HepG2 (cell line): ENCODE data around the gene SKIL. TPM values are rescaled to one million over a fixed set of nuclear protein-coding genes. Genes with fewer than 3 reads are reported as not detected.

Experiments
- AKAP8 ChIP-seq: sonication (generic); formaldehyde crosslinking; IDR thresholded peaks from 2 replicates; pipeline ENCODE4 v1.5.1; 2020; ENCODE audit warnings: mild to moderate bottlenecking, missing genetic modification reagents
- ATF1 ChIP-seq: IDR thresholded peaks from 2 replicates; pipeline ENCODE4 v1.6.1; 2016; ENCODE audit warnings: mild to moderate bottlenecking, control low read depth
- HMG20A ChIP-seq: IDR thresholded peaks from 2 replicates; pipeline ENCODE4 v1.6.1; 2016; ENCODE audit warnings: borderline replicate concordance
- HOXA3 ChIP-seq: sonication (generic); formaldehyde crosslinking; IDR thresholded peaks from 2 replicates; pipeline ENCODE4 v1.5.0; 2020; ENCODE audit warnings: missing genetic modification reagents
- KLF15 ChIP-seq: sonication (generic); formaldehyde crosslinking; IDR thresholded peaks from 2 replicates; pipeline ENCODE4 v1.8.1; 2023; ENCODE audit warnings: borderline replicate concordance, mild to moderate bottlenecking, inconsistent platforms, missing genetic modification reagents, mixed read lengths
- NR2F6 ChIP-seq, 2 experiments: IDR thresholded peaks; 2 replicates each; pipeline ENCODE4 v1.6.1; 2016; ENCODE audit warnings: antibody characterized with exemption in 1 of 2, mild to moderate bottlenecking in 1 of 2
- SOX13 ChIP-seq, 3 experiments: fragments of 450-650 bp in 1 of 3; sonication (generic) in 1 of 3; formaldehyde crosslinking in 1 of 3; IDR thresholded peaks in 2 of 3; conservative IDR thresholded peaks in 1 of 3; 2 replicates each; pipeline versions ENCODE4 v1.5.0 to v1.6.1; 2016 to 2020; ENCODE audit warnings: antibody characterized with exemption in 1 of 3, mild to moderate bottlenecking in 1 of 3, missing compliant biosample characterization in 1 of 3, missing genetic modification reagents in 1 of 3, moderate library complexity in 1 of 3
- TBP ChIP-seq: sonication (generic); formaldehyde crosslinking; IDR thresholded peaks from 2 replicates; pipeline ENCODE4 v1.5.0; 2020; ENCODE audit warnings: missing genetic modification reagents
- ZFY ChIP-seq: sonication (generic); formaldehyde crosslinking; IDR thresholded peaks from 2 replicates; pipeline ENCODE4 v1.4.0; 2020; ENCODE audit warnings: missing genetic modification reagents
- ZKSCAN5 ChIP-seq: sonication (generic); formaldehyde crosslinking; IDR thresholded peaks from 2 replicates; pipeline ENCODE4 v1.5.1; 2020; ENCODE audit warnings: mild to moderate bottlenecking, missing genetic modification reagents
- ZMYM2 ChIP-seq: sonication (generic); formaldehyde crosslinking; IDR thresholded peaks from 2 replicates; pipeline ENCODE4 v1.8.0; 2022; ENCODE audit warnings: mild to moderate bottlenecking, missing genetic modification reagents
- ZMYM4 ChIP-seq: sonication (generic); formaldehyde crosslinking; IDR thresholded peaks from 2 replicates; pipeline ENCODE4 v1.8.1; 2023; ENCODE audit warnings: mild to moderate bottlenecking, missing genetic modification reagents
- ZNF510 ChIP-seq: sonication (generic); formaldehyde crosslinking; IDR thresholded peaks from 2 replicates; pipeline ENCODE4 v1.4.0; 2020; ENCODE audit warnings: low read depth, mild to moderate bottlenecking, missing genetic modification reagents
- ZNF598 ChIP-seq: sonication (generic); formaldehyde crosslinking; IDR thresholded peaks from 2 replicates; pipeline ENCODE4 v1.5.1; 2020; ENCODE audit warnings: mild to moderate bottlenecking, missing genetic modification reagents, borderline replicate concordance
- polyA plus RNA-seq, 8 experiments: library from polyadenylated mRNA; depleted of rRNA in 3 of 8; stranded (reverse) in 7 of 8; unstranded in 1 of 8; fragments of >200 nt; fragmentation: Illumina TruSeq in 4 of 8; extraction: Trizol in 4 of 8; gene quantifications; 2 replicates each; pipeline versions ENCODE4 v1.2.1 to v1.2.3, GENCODE V29; 2011 to 2016; ENCODE audit warnings: low read depth in 4 of 8, missing spikeins in 1 of 8, mixed read lengths in 1 of 8; ENCODE audit not compliant: insufficient read depth in 1 of 8
- total RNA-seq, 5 experiments: library from RNA; depleted of rRNA; stranded (reverse); fragments of >200 nt; fragmentation: Illumina TruSeq; extraction: Trizol; gene quantifications; 2 replicates each; pipeline ENCODE4 v1.2.3, GENCODE V29; 2016; ENCODE audit warnings: low read depth in 1 of 5
- TF ChIP-seq, protein P1 (sequence below): sonication (generic); formaldehyde crosslinking; IDR thresholded peaks from 2 replicates; pipeline ENCODE4 v1.5.1; 2020; ENCODE audit warnings: mild to moderate bottlenecking, missing genetic modification reagents, moderate library complexity
- TF ChIP-seq, protein P2 (sequence below): sonication (generic); formaldehyde crosslinking; IDR thresholded peaks from 2 replicates; pipeline ENCODE4 v1.8.1; 2023; ENCODE audit warnings: mild to moderate bottlenecking, inconsistent platforms, moderate library complexity, missing genetic modification reagents, borderline replicate concordance
- TF ChIP-seq, protein P3 (sequence below): sonication (generic); formaldehyde crosslinking; IDR thresholded peaks from 2 replicates; pipeline ENCODE4 v1.8.1; 2023; ENCODE audit warnings: missing genetic modification reagents, mild to moderate bottlenecking, borderline replicate concordance
- TF ChIP-seq, protein P4 (sequence below): sonication (generic); formaldehyde crosslinking; IDR thresholded peaks from 2 replicates; pipeline ENCODE4 v1.4.0; 2020; ENCODE audit warnings: mild to moderate bottlenecking, missing genetic modification reagents
- TF ChIP-seq, protein P5 (sequence below): IDR thresholded peaks from 2 replicates; pipeline ENCODE4 v1.6.1; 2016; ENCODE audit warnings: low read depth

SKIL gene
- total and polyA plus RNA-seq, 2 of the 13 experiments (the other 11 are each of a cell fraction or from before 2014, with no cell fraction given) = 5.2 to 20.7 TPM

DNA sequence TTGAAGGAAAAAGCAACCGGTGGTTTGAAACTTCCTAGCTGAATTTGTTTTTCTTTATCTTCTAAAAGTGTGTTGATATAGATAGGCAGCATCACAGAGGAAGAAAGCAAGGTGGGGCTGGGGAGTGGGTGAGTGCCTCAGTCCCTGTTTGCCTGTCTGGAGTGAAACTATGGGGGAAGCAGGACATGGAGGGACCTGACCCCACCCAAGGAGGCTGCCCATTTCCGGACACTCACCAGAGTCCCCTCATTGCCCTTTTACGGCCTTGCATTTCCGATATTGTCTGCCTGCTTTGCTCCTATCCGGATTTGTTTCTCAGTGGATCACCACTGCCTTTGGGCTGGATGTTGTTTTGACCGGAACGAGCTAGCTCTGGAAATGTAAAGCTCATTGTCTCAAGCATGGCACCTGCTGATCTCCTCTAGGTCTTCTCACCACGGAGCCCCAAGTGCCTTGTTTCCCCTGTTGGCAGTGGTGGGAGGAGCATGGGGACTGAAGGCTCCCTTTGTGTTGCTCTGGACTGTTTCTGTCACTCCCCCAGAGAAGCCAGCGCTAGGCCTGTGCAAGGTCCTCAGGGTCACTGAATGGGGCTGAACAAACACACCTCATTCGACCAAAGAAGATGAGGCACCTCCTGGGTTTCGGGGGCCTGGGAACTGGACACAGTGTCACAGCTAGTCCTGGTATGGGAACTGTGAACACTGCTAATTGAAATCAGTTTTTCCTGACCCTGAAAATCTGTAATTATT lies 68.2 kb downstream of the SKIL start (continued):
- TF ChIP-seq, protein P1, sequence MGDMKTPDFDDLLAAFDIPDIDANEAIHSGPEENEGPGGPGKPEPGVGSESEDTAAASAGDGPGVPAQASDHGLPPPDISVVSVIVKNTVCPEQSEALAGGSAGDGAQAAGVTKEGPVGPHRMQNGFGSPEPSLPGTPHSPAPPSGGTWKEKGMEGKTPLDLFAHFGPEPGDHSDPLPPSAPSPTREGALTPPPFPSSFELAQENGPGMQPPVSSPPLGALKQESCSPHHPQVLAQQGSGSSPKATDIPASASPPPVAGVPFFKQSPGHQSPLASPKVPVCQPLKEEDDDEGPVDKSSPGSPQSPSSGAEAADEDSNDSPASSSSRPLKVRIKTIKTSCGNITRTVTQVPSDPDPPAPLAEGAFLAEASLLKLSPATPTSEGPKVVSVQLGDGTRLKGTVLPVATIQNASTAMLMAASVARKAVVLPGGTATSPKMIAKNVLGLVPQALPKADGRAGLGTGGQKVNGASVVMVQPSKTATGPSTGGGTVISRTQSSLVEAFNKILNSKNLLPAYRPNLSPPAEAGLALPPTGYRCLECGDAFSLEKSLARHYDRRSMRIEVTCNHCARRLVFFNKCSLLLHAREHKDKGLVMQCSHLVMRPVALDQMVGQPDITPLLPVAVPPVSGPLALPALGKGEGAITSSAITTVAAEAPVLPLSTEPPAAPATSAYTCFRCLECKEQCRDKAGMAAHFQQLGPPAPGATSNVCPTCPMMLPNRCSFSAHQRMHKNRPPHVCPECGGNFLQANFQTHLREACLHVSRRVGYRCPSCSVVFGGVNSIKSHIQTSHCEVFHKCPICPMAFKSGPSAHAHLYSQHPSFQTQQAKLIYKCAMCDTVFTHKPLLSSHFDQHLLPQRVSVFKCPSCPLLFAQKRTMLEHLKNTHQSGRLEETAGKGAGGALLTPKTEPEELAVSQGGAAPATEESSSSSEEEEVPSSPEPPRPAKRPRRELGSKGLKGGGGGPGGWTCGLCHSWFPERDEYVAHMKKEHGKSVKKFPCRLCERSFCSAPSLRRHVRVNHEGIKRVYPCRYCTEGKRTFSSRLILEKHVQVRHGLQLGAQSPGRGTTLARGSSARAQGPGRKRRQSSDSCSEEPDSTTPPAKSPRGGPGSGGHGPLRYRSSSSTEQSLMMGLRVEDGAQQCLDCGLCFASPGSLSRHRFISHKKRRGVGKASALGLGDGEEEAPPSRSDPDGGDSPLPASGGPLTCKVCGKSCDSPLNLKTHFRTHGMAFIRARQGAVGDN (CRISPR knock-in tag) = peak; percentile 77
- TF ChIP-seq TBP (CRISPR knock-in tag) (no peak), ZNF510 (CRISPR knock-in tag) (no peak), KLF15 (CRISPR knock-in tag) (no peak), ZMYM2 (CRISPR knock-in tag) (no peak), ZKSCAN5 (CRISPR knock-in tag) (no peak; the same call in 1 of the 2 replicates), HOXA3 (CRISPR knock-in tag) (peak; percentile 68; the same call in 1 of the 2 replicates), NR2F6 (IDR thresholded peaks at IDR 0.05) (peak; percentile 88), NR2F6 (CRISPR knock-in tag; IDR thresholded peaks at IDR 0.05) (peak; percentile 90), SOX13 (IDR thresholded peaks at IDR 0.05) (0 out of 2 replicates have a peak, but pooled peaks have one; percentile 56), SOX13 (CRISPR knock-in tag; conservative IDR thresholded peaks at IDR 0.05 in 1 of 2, IDR thresholded peaks at IDR 0.05 in 1 of 2) (peak in 1 of 2 experiments; percentile 82; a peak in 2 of 4 replicates), ZNF598 (CRISPR knock-in tag) (peak; percentile 78; the same call in 1 of the 2 replicates), ZFY (CRISPR knock-in tag) (peak; percentile 78), ATF1 (CRISPR knock-in tag) (no peak), ZMYM4 (CRISPR knock-in tag) (peak; percentile 60; the same call in 1 of the 2 replicates), AKAP8 (CRISPR knock-in tag) (no peak), HMG20A (CRISPR knock-in tag) (peak; percentile 73; the same call in 1 of the 2 replicates)
- TF ChIP-seq, protein P2, sequence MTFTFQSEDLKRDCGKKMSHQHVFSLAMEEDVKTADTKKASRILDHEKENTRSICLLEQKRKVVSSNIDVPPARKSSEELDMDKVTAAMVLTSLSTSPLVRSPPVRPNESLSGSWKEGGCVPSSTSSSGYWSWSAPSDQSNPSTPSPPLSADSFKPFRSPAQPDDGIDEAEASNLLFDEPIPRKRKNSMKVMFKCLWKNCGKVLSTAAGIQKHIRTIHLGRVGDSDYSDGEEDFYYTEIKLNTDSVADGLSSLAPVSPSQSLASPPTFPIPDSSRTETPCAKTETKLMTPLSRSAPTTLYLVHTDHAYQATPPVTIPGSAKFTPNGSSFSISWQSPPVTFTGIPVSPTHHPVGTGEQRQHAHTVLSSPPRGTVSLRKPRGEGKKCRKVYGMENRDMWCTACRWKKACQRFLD (CRISPR knock-in tag) = no peak; the same call in 1 of the 2 replicates
- TF ChIP-seq, protein P3, sequence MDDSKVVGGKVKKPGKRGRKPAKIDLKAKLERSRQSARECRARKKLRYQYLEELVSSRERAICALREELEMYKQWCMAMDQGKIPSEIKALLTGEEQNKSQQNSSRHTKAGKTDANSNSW (CRISPR knock-in tag) = no peak
- TF ChIP-seq, protein P4, sequence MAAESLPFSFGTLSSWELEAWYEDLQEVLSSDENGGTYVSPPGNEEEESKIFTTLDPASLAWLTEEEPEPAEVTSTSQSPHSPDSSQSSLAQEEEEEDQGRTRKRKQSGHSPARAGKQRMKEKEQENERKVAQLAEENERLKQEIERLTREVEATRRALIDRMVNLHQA (CRISPR knock-in tag) = no peak
- TF ChIP-seq, protein P5, sequence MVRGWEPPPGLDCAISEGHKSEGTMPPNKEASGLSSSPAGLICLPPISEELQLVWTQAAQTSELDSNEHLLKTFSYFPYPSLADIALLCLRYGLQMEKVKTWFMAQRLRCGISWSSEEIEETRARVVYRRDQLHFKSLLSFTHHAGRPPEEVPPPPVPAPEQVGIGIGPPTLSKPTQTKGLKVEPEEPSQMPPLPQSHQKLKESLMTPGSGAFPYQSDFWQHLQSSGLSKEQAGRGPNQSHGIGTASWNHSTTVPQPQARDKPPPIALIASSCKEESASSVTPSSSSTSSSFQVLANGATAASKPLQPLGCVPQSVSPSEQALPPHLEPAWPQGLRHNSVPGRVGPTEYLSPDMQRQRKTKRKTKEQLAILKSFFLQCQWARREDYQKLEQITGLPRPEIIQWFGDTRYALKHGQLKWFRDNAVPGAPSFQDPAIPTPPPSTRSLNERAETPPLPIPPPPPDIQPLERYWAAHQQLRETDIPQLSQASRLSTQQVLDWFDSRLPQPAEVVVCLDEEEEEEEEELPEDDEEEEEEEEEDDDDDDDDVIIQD (CRISPR knock-in tag) = peak; percentile 22; the same call in 1 of the 2 replicates
